ENCODE results near the gene SLC35D3.
"Not testable (repeated sequence)": the region's sequence is repeated elsewhere in the genome, so short reads cannot be mapped to it uniquely, and the experiment has no call there.

The SLC35D3 gene

DNA sequence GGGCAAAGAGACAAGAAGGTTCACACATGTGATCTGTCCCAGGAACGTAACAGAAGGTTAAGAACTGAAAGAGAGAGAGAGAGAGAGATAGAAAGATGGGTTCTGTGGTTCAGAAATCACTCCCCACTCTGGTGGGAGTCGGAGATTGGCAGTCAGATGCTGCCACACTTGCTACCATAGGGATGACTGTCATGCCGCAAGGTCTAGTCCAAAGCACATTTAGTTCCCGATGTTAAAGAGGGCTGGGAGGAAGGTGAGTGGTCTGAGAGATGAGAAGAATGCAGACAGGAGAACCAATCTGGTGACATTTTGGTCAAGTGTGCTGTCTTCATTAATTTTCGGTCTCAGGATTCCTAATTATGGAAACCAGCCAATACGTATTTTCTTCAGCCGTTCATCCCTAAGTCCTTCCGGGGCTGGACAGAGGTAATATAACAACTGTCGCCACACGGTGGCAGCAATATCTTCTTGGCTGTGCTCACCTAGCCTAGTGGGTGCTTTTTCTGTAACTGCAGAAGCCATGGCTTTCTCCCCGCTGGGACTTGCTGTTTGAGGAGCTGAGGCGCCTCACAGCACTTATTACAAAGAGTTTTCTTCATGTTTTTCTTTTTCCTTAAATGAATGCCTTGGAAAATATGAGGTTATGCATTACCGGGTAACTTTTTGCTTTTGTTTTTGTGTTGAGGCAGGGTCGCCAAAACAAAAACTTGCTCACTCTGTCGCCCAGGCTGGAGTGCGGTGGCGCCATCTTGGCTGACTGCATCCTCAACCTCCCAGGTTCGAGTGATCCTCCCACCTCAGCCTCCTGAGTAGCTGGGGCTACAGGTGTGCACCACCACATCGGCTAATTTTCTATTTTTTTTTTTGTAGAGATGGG, 46.0 kb downstream of the SLC35D3 start:
- DNase-seq: peak; percentile 62

- DNase-seq: no peak
Observed at GRCh38 chr6:136968837-136969236, 46.7 kb downstream of the SLC35D3 start.

GRCh38 chr6:136969433-136969832, 47.3 kb downstream of the SLC35D3 start:
- DNase-seq: no peak

GRCh38 chr6:136969930-136970329, 47.8 kb downstream of the SLC35D3 start:
- no peak for DNase-seq

DNA sequence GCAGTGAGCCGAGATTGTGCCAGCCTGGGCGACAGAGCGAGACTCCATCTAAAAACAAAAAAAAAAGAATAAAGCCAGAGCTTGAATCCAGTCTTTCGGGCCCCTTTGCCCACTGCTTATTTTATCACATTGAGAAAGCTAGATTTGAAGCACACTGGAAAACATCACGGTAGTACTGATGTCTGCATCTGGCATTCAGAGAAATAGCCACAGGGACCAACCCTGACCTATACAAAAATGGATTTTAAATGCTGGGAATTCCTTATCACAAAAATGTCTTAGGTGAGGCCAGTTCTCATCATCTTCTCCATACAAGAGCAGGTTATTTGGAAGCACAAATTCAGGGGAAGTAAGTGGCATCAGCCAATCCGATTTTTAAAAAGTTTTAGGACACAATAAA, 49.5 kb downstream of the SLC35D3 start:
- DNase-seq: no peak

GRCh38 chr6:136973781-136974180, 51.7 kb downstream of the SLC35D3 start:
- not testable (repeated sequence) for DNase-seq

All from CD4-positive, alpha-beta T cell treated with Interleukin-17A for 1 hour (primary cell).